Stimulated activated naive CD4-positive, alpha-beta T cell (primary cell): ENCODE results near the gene SERPINA9.
"Not testable (repeated sequence)": the region's sequence is repeated elsewhere in the genome, so short reads cannot be mapped to it uniquely, and the experiment has no call there.

ENCODE experiments used
- DNase-seq, 6 experiments: peaks; one replicate each; lab custom pipeline; 2025; lab: John Stamatoyannopoulos, UW

Gene SERPINA9, protein sequence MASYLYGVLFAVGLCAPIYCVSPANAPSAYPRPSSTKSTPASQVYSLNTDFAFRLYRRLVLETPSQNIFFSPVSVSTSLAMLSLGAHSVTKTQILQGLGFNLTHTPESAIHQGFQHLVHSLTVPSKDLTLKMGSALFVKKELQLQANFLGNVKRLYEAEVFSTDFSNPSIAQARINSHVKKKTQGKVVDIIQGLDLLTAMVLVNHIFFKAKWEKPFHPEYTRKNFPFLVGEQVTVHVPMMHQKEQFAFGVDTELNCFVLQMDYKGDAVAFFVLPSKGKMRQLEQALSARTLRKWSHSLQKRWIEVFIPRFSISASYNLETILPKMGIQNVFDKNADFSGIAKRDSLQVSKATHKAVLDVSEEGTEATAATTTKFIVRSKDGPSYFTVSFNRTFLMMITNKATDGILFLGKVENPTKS

DNA sequence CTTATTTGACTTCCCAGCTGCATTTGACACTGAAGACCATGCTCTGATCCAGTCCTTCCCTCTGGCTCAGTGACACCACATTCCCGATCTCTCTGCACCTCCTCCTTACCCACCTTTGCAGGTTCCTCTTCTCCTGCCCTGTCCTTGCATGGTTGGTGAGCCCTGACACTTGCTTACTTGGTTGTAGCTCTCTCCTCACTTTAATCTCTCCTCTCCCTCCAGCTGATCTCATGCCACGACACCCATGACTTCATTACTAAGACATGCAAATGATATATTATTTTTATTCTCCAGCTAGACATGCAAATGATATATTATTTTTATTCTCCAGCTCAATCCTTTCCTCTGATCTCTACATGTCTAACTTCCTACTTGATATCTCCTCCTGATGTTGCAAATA, at the start of gene SERPINA9:
Gene SERPINA9 (minus strand): TSS at position 175 of the 400 bp plus-strand sequence. CDS start 6,357 bp downstream, outside the sequence.
- no peak for DNase-seq

DNA sequence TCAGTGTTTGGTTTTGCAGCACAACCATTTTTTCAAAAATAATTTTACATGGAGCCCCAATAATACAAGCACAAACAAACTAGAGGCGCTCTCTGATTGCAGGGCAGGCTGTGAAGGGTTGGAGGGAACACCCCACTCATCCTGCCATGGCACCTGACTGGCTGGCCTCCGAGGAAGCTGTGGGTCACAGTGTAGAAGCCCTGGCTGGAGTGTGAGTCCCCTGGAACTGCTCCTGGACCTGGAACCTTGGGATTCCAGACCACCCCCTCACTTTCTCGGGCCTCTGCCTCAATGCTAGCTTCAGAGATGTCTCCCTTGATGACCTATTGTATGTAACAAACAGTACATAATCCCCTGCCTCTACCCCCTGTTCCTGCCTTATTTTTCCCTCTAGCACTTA, 48.1 kb upstream of the SERPINA9 start:
- no peak for DNase-seq

DNA sequence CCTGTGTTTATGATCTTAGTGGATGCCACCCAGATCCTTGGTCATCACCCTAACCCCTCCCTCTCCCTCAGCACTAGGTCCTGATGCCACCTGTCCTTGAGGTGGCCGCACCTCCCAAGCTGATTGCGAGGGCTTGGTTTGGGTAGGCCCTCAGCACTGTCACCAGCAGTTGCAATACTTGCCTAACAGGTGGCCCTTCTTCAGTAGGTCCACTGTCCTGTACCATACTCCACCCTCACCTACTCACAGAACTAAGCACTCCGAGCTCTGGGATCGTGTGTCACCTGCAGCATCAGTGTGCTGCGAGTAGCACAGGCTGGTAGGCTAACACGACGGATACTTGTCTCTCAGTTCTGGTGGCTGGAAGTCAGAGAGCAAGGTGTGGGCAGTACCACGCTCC, 47.3 kb upstream of the SERPINA9 start:
- DNase-seq, result no peak

DNA sequence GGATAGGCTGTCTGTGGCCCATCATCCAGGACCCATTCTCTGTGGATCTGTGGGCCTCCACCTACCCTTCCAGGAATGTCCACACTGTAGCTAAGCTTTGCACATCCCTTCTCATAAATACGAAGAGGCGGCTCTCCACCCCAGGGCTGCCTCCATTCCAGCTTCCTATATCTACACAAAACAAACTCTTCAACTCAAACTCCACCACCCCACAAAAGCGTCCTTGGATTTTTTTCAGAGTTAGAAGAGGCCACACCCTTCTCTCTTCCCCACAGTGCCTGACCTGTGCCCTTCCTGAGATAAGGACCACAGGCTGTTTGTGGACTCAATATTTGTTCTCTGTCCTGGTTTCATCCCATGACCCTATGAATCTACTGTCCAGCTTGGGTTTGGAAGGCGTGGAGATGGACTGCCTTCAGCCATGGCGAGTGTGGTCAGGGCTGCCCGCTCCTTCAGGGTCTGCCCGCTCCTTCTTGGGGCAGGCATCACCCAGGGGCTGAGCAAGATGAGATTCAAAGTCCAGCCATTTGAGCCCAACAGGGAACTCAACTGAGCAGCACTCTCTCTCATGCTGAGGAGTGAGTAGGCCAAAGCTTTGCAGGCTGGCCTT, 46.2 kb upstream of the SERPINA9 start:
- no peak for DNase-seq

DNA sequence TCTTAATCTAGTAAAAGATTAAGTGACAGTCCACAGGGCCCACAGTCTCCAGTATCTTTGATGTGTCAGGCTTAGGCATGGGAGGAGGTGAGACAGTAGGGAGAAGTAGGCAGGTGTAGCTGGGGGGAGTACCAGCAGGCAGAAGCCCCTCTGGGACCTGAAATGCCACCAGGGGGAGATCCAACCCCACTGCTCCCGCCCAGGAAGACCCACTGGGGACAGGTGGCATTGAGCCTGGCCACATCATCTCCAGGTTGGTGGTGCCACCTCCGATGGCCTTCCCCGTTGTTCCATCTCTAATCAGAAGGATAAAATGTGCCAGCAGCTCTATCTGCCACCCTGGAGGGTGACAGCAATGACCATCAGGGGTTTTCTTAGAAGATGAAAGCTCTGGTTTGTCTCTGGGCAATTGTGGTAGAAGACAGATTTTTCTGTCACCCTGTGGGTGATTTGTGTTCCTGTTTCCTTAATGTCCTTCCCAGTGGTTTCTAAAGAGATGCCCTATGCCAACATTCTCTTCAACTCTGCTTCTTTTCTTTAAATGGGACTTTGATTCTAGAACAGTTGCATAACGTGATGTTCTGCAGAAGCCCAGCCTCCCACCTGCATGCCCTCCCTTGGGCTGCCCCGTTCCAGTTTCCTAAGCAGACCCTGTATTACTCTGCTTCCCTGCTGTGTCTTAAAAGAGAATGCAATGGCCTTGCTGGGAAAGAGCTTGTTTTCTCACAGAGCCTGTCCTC, 45.5 kb upstream of the SERPINA9 start:
- DNase-seq, result no peak

DNA sequence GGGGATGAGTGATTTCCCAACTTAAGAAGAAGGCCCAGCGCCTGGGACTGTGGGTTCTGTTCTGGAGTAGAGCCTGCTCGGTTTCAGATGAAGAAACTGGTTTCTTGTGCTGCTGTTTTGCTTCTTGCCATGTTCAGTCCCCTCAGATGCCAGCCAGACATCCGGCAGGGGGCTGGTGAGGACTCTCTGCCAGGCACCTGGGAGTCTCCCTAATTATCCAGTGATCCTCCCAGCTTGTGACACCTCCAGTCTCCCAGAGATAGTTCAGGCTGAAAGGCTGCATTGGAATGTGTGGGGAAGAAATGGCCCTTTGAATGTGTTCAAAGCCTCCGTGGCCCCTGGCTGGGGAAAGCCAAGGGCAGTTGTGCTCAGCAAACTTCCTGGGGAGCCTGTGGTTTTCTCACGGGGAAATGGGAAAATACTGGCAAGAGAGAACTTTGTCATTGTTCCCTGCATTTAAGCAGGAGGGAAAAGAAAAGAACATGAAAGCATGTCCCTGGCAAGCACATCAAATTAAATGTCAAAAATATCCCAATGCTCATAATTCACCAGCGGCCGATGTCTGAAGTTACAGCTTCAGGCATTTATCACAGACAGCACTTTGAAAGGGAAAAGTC, 41.8 kb upstream of the SERPINA9 start:
- no peak for DNase-seq

DNA sequence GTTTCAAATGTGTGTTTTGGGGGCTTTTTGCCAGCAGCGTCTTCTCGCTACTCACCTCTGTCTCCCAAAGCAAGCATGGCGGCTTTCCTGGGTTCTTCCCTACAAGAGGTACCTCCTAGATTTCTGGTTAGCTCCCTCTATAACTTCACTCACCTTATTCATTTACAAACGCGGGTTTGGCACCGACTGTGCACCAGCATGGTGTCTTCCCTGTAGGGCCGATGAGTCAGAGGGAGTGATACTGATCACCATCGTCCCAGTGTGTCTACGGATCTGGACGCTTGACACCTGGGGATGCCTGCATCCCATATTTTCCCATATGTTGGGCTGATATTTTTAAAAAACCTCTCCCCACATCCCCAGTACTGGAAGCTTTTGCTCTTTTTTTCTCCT, 41.2 kb upstream of the SERPINA9 start:
- no peak for DNase-seq

DNA sequence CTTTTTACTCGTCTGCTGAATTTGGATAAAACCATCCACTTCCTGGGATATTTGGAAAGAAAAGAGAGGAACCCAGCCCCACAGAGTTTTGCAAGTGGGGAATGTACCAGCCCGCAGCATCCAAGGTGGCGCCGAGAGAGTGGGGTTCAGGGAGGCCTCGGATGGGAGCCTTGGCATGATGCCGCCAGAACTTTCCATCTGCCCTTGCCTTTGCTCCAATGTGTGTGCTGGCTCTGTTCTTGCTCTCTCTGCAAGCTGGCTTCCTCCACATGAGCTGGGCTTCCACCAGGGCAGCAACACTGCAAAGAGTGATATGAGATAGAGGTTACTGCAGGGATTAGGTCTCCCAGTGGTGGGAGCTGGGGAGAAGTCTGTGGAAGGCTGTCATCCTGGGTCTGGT, 39.9 kb upstream of the SERPINA9 start:
- no peak for DNase-seq

DNA sequence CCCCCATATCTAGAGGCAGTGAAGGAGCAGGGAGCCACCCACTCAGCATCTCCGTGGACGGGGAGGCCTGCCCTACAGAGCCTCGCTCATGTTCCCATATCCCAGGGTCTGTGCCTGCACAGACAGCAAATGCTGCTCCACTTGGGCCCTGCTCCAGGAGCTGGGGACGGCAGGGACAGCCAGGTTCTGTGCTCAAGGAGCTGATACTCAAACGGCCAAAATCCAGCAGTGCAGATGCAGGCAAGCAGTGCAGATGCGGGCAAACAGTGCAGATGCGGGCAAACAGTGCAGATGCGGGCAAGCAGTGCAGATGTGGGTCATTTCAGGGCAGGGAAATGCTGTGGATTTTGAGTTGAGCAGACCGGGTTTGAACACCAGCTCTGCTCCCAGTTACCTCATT, 39.4 kb upstream of the SERPINA9 start:
- no peak for DNase-seq

DNA sequence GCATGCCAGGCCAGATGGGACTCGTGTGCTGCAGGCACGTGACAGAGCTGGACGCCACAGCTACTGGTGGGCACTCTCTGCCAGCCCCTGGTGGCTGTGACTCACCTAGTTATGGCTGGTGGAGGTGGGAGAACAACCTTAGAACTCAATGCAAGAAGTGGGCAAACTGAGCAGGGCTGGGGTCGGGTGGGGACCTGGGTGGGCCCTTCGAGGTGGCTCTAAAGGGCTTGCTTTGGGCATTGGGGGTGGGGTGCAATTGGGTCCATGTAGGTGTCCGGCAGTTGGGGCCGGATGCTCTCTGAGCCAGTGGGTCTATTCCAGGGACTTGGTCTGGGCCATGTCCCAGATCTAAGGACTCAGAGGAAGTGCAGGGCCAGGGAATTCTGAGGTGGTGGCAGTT, 38.4 kb upstream of the SERPINA9 start:
- DNase-seq, result no peak

DNA sequence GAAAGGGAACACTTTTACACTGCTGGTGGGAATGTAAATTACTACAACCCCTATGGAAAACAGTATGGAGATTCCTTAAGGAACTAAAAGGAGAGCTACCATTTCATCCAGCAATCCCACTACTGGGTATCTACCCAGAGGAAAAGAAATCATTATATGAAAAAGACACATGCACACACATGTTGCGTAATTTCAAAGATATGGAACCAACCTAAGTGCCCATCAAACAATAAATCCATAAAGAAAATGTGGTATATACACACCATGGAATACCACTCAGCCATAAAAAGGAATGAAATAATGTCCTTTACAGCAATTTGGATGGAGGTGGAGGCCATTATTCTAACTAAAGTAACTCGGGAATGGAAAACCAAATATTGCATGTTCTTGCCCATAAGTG, 34.5 kb upstream of the SERPINA9 start:
- not testable (repeated sequence) for DNase-seq

DNA sequence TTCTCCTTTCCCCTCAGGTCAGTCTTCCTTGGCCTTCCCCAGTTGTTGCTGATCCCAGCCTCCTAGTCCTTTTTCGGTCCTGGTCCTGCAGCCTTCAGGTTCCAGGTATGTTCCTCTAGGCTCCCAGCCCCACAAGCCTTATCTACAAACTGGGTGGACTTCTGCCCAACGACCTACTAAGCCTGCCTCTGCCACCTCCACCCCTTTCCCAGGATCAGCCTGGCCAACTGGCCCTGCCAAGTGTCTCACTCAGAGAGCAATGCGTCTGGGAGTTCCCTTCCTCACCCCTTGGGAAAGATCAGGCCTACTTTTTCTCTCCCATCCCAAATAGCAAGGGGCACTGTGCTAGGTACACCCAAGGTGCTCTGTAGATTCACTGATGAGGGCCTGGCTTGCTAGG, 33.4 kb upstream of the SERPINA9 start, which contains the start of gene SERPINA12:
Gene SERPINA12 (minus strand): TSS at position 114 of the 400 bp plus-strand sequence. CDS start 11,072 bp downstream, outside the sequence.
- no peak for DNase-seq

DNA sequence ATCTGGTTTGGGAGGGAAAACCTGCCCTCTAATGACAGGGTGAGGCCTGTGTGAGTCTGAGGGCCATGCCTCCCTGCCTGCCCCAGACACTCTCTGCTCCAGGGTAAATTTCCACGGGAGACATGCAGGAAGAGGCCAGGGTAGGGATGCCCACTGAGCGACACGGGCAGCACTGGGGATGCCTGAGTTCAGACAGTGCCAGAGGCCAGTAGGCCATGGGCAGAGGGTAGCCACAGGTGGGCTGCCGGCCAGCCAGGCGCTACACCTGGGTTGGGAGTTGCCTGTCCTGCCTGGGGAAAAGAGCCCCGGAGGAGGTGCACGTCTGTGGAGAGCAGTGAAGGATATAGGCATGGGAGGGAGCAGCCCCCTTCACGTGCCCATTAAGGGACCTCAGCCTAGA, 29.6 kb upstream of the SERPINA9 start:
- no peak for DNase-seq

DNA sequence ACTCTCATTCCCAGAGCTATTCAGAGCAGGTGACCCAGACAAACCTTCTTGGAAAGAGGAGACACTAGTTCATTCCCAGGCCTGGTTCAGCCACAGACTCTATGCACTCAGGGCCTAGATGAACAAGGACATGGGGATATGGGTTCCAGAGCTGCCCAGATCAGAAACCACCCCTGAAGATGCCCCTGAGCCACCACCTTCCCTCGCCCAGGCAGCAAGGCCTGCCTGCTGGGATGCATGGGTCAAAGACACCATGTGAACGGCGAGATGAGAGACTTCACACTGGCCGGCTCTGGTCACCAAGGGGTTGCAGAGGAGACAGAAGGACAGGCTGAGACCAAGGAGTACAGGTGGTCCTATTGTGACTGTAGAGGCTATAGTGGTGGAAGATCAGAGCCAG, 29.2 kb upstream of the SERPINA9 start:
- DNase-seq, result no peak

DNA sequence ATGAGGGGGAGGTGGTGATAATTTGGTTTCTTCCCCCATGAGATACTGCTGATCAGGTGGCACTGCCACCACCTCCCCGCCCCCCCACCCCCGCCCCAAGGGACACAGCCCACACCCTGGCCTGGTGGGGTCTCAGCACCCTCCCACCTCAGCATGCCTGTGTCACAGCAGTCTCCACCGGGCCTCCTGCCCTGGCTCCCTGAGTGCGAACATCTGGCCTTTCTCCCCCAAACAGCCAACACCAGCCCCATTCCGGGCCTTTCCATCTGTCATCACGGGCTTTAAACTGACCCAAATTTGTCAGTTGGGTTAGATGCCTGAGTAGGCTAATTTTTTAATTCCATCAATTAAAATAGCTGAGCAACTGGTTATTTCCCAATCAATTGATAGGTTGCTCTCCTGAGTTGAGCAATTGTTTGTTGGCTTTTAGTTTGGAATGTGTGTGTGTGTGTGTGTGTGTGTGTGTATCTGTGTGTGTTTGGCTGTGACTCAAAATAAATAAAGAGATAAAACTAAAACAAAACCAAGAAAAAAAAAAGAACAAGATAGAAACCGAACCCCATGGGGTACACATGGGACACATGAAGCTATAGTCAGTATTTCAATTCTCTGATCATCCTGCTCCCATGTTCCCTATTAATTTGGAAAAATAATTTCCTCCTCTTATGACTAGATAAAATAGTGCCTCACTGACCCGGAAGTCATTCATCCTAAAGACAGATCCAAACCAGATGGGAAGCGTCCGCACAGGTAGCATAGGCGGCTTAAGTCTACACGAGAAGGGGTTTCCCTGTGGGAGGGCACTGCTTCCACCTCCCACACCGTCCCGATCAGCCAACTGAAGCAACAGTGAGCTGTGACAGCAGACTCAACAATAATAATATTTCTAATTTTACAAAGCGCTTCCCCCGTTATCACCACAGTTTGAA, 25.9 kb upstream of the SERPINA9 start:
- no peak for DNase-seq

DNA sequence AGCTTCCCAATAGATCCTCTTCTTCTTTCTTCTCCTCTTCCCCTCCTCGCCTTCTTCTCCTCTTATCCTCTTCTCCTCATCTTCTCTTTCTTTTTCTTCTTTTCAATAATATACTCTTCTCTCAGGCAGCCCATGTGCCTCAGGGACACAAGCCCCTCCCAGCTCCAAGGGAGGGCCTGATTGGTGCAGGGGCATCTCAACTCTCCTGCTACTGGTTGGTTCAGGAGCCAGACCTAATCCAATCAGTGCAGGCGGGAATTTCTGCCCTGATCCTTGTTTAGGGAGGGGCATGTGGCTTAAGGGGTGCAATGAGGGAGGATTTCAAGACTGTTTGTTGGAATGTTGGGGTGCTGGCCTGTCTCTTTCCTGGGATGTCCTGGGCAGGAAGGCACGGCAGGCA, 24.3 kb upstream of the SERPINA9 start:
- no peak for DNase-seq

DNA sequence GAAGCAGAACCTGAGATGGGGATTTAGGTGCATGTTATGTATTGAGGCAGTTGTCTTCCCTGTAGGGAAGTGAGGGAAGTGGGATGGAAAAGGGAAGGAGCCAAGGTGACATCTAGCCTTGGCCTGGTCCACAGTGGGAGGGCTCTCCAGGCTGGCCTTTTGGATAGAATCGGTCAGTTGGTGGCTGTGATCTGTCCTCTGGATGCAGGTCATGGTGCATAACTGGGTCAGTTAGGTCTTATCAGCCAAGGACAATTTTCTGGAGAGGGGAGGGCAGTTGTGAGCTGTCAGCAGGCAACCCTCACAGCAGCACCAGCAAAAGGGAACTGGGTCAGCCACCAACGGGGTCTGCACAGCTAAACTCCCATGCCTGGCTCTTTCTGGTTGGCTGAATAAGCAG, 23.7 kb upstream of the SERPINA9 start:
- no peak for DNase-seq

DNA sequence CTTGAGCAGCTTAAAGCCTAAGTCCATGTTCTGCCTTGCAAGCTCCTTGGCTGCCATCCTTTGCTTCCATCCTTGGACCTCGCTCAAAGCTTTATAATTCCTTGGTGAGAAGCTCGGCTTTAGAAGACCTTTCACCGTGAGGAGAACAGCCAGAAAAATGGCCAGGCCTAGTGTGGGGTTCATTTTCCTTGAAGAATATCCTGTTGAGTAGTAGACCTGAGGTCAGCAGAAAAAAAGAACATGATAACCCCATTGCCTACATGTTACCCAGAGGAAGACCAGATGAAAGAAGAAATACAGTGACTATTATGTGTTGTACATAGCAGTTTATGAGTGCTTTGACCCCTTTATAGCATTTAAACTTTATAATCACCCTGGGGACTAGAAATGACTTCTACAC, 22.2 kb upstream of the SERPINA9 start:
- DNase-seq, result no peak

DNA sequence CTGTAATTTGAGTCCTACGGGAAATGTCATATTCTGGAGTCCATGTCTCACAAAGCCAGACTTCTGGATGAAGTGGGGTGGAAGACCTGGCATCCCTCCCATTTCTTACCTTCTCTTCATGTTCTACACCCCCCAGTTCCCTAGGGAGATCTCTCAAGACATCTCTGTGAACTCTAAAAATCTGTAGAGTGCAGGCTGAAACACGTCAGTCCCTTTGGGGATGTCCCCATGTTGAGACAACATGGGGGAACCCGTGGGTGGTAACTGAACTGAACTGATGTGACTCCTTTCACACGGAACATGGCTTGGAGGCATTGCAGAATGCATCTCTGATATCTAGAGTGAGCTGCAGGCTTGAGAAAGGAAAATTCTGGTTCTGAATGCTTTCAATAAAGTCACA, 18.1 kb upstream of the SERPINA9 start:
- DNase-seq, result no peak

DNA sequence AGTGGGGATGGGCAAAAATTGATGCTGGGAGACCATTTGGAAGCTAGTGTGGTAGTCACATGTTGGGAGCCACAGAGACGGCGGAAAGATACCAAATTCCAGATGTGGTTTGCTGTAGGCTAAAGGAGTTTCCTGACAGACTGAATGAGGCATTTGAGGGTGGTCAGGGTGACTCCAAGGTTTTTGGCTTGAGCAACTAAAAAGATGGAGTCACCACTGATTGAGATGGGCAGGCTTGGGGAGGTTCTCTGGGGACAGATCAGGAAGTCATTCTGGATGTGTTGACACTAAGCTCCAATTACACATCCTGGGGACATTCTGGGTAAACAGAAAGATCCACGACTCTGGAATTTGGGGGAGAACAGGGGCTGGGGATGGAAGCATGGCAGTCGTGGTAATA, 15.5 kb upstream of the SERPINA9 start:
- no peak for DNase-seq

DNA sequence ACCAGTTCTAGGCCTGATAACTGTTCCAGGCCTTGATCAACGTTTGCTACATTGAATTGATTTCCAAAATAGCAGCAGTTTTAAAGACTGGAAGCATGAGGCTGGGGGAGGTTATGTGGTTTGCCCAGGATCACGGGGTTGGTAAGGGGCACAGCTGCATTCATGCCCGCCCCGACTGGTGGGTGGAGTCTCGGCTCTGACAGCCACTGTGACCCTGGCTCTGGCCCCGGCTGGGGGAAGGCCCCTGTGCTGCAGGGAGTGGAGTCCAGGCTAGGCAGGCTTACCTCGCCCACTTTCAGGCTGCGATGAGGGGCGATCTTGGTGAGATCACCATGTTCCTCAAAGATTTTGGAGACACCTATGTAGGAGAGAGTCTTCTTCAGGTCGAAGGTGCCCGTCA, 13.3 kb upstream of the SERPINA9 start:
- DNase-seq, result no peak
